Neural cell (in vitro differentiated cells): ENCODE results near the gene LIPC. TPM values are rescaled to one million over a fixed set of nuclear protein-coding genes. Genes with fewer than 3 reads are reported as not detected.

Experiments
- H2AFZ ChIP-seq: fragments of 200-600, 300-800 bp; sonication (generic), shearing (Covaris generic); 2 replicates; pipeline ENCODE4 v1.6.0; 2014; ENCODE audit warnings: low read depth, mild to moderate bottlenecking, antibody characterized with exemption, low read length, moderate library complexity
- H3F3A ChIP-seq: fragments of 200-600 bp; shearing (Covaris generic); 2 replicates; pipeline ENCODE4 v1.6.1; 2016; ENCODE audit warnings: mild to moderate bottlenecking, moderate library complexity, mixed read lengths, antibody characterized with exemption, low read length; ENCODE audit not compliant: insufficient read depth, poor library complexity, severe bottlenecking
- H3K27ac ChIP-seq: fragments of 200-600, 300-800 bp; sonication (generic), shearing (Covaris generic); 2 replicates; pipeline ENCODE4 v1.5.1; 2014; ENCODE audit warnings: mild to moderate bottlenecking, low read length, moderate library complexity
- H3K27me3 ChIP-seq: fragments of 300-800, 200-600 bp; sonication (generic), shearing (Covaris generic); 2 replicates; pipeline ENCODE4 v1.6.0; 2014; ENCODE audit warnings: mild to moderate bottlenecking, low read depth, low read length, moderate library complexity; ENCODE audit not compliant: insufficient read depth
- H3K36me3 ChIP-seq: fragments of 300-800, 200-600 bp; sonication (generic), shearing (Covaris generic); 2 replicates; pipeline ENCODE4 v1.5.1; 2014; ENCODE audit warnings: mild to moderate bottlenecking, antibody characterized with exemption, low read length, moderate library complexity; ENCODE audit not compliant: insufficient read depth
- H3K4me2 ChIP-seq: fragments of 300-800, 200-600 bp; sonication (generic), shearing (Covaris generic); 2 replicates; pipeline ENCODE4 v1.6.0; 2014; ENCODE audit warnings: mild to moderate bottlenecking, low read length
- H3K4me3 ChIP-seq: fragments of 300-800, 200-600 bp; sonication (generic), shearing (Covaris generic); 2 replicates; pipeline ENCODE4 v1.5.1; 2014; ENCODE audit warnings: mild to moderate bottlenecking, low read length, moderate library complexity
- H3K79me2 ChIP-seq: fragments of 200-600 bp; shearing (Covaris generic); replicated peaks from 2 replicates; pipeline ENCODE4 v1.6.0; 2014; ENCODE audit warnings: mild to moderate bottlenecking, low read length, moderate library complexity; ENCODE audit not compliant: insufficient read depth
- H3K9ac ChIP-seq: fragments of 300-800, 200-600 bp; sonication (generic), shearing (Covaris generic); 2 replicates; pipeline ENCODE4 v1.6.1; 2016; ENCODE audit warnings: mild to moderate bottlenecking, low read length, mixed read lengths
- H3K9me2 ChIP-seq: fragments of 200-600 bp; shearing (Covaris generic); 2 replicates; pipeline ENCODE4 v1.6.1; 2016; ENCODE audit warnings: mild to moderate bottlenecking, low read length, mixed read lengths; ENCODE audit not compliant: insufficient read depth
- H3K9me3 ChIP-seq: fragments of 200-600, 300-800 bp; sonication (generic), shearing (Covaris generic); 2 replicates; pipeline ENCODE4 v1.6.1; 2016; ENCODE audit warnings: mild to moderate bottlenecking, mixed run types, low read length, moderate library complexity, mixed read lengths
- H4K20me1 ChIP-seq: fragments of 200-600 bp; shearing (Covaris generic); 2 replicates; pipeline ENCODE4 v1.6.1; 2016; ENCODE audit warnings: mild to moderate bottlenecking, mixed run types; ENCODE audit not compliant: insufficient read depth
- CTCF ChIP-seq: fragments of 450-650 bp; IDR thresholded peaks from 2 replicates; pipeline ENCODE4 v1.5.1; 2014; ENCODE audit warnings: antibody characterized with exemption, mild to moderate bottlenecking, moderate library complexity; ENCODE audit not compliant: poor library complexity, severe bottlenecking
- EP300 ChIP-seq: fragments of 450-650 bp; conservative IDR thresholded peaks from 2 replicates; pipeline ENCODE4 v1.6.1; 2014; ENCODE audit warnings: antibody characterized with exemption, mild to moderate bottlenecking, moderate library complexity; ENCODE audit not compliant: poor library complexity, severe bottlenecking
- EZH2 ChIP-seq: fragments of 200-600, 300-800 bp; shearing (Covaris generic), sonication (generic); IDR thresholded peaks from 2 replicates; pipeline ENCODE4 v1.6.1; 2014; ENCODE audit warnings: antibody characterized with exemption, low read length, borderline replicate concordance, mild to moderate bottlenecking; ENCODE audit not compliant: insufficient read depth, poor library complexity, severe bottlenecking
- MXI1 ChIP-seq: fragments of 450-650 bp; conservative IDR thresholded peaks from 2 replicates; pipeline ENCODE4 v1.6.1; 2014; ENCODE audit warnings: antibody characterized with exemption, mild to moderate bottlenecking; ENCODE audit not compliant: poor library complexity, severe bottlenecking
- POLR2AphosphoS5 ChIP-seq: IDR thresholded peaks from 2 replicates; pipeline ENCODE4 v1.6.1; 2012
- RAD21 ChIP-seq: fragments of 450-650 bp; conservative IDR thresholded peaks from 2 replicates; pipeline ENCODE4 v1.6.1; 2014; ENCODE audit warnings: antibody characterized with exemption, mild to moderate bottlenecking, moderate library complexity
- REST ChIP-seq: IDR thresholded peaks from 2 replicates; pipeline ENCODE4 v1.6.1; 2012; ENCODE audit warnings: borderline replicate concordance
- SMC3 ChIP-seq: fragments of 450-650 bp; conservative IDR thresholded peaks from 2 replicates; pipeline ENCODE4 v1.6.1; 2014; ENCODE audit warnings: antibody characterized with exemption, mild to moderate bottlenecking, moderate library complexity; ENCODE audit not compliant: poor library complexity
- TAF1 ChIP-seq: IDR thresholded peaks from 2 replicates; pipeline ENCODE4 v1.6.1; 2012; ENCODE audit warnings: low read depth
- polyA plus RNA-seq: library from polyadenylated mRNA; depleted of rRNA; stranded (reverse); fragments of >200 nt; gene quantifications from 2 replicates; pipeline ENCODE4 v1.2.3, GENCODE V29; 2014

The LIPC gene
- polyA plus RNA-seq, 1 donor from 2014 or later, result not detected

- no peak overlapping the region for H3K4me3 ChIP-seq
- H2AFZ ChIP-seq, result no peak overlapping the region
- H3K27me3 ChIP-seq, result no peaks in the 10 kb centered on the region
- H3K79me2 ChIP-seq, result no peaks in the 10 kb centered on the region
- no peaks in the 10 kb centered on the region for H4K20me1 ChIP-seq
- no peaks in the 10 kb centered on the region for H3K9me3 ChIP-seq
- no peaks in the 10 kb centered on the region for H3K9me2 ChIP-seq
- TF ChIP-seq REST, result no peak
- no peak for TF ChIP-seq TAF1
- no peak for TF ChIP-seq EP300
- TF ChIP-seq SMC3, result no peak
- TF ChIP-seq EZH2, result no peak
- no peak for TF ChIP-seq POLR2AphosphoS5
- TF ChIP-seq CTCF, result no peak
- no peak for TF ChIP-seq RAD21
- TF ChIP-seq MXI1, result no peak
- H3K9ac ChIP-seq, result no peak overlapping the region
- H3K36me3 ChIP-seq, result no peaks in the 10 kb centered on the region
- no peak overlapping the region for H3K4me2 ChIP-seq
- no peaks in the 10 kb centered on the region for H3F3A ChIP-seq
- no peak overlapping the region for H3K27ac ChIP-seq
Observed at GRCh38 chr15:58544756-58545155, 113.0 kb downstream of the LIPC start.

- Histone ChIP-seq H3K9me3 (no peaks in the 10 kb centered on the region), H3K9me2 (no peaks in the 10 kb centered on the region), H3K4me3 (no peak overlapping the region), H3K79me2 (no peaks in the 10 kb centered on the region), H3K36me3 (no peaks in the 10 kb centered on the region), H3K4me2 (no peak overlapping the region), H3K27ac (no peak overlapping the region), H2AFZ (no peak overlapping the region), H3K27me3 (no peaks in the 10 kb centered on the region), H3K9ac (no peak overlapping the region), H3F3A (no peaks in the 10 kb centered on the region), H4K20me1 (no peaks in the 10 kb centered on the region)
- TF ChIP-seq REST (no peak), CTCF (no peak), EZH2 (no peak), EP300 (no peak), SMC3 (no peak), POLR2AphosphoS5 (no peak), TAF1 (no peak), MXI1 (no peak), RAD21 (no peak)
Observed at GRCh38 chr15:58545307-58546065, 113.7 kb downstream of the LIPC start.
